Lower leg skin (tissue), 3 donors: ENCODE measurements around the gene FGF12.

Experiments
- CTCF ChIP-seq, 3 donors: fragments of 450-650 bp; IDR thresholded peaks; one replicate each; pipeline ENCODE4 v1.5.1; 2016; ENCODE audit warnings: antibody characterized with exemption in 3 of 3, mild to moderate bottlenecking in 3 of 3, moderate library complexity in 2 of 3
- POLR2A ChIP-seq, 2 donors: fragments of 450-650 bp; IDR thresholded peaks; one replicate each; pipeline ENCODE4 v1.6.1; 2016 to 2017; ENCODE audit warnings: antibody characterized with exemption in 2 of 2, mild to moderate bottlenecking in 1 of 2, moderate library complexity in 1 of 2

- TF ChIP-seq POLR2A (IDR thresholded peaks at IDR 0.05) (no peak), CTCF (IDR thresholded peaks at IDR 0.05) (no peak)
Measured at GRCh38 chr3:192419312-192419711, 308.0 kb downstream of the FGF12 start.
